HepG2 (cell line): ENCODE results near the gene JCAD. TPM values are rescaled to one million over a fixed set of nuclear protein-coding genes. Genes with fewer than 3 reads are reported as not detected.

ENCODE experiments used
- ATF7 ChIP-seq, 2 experiments: fragments of 450-650 bp in 1 of 2; sonication (generic) in 1 of 2; formaldehyde crosslinking in 1 of 2; IDR thresholded peaks; 2 replicates each; pipeline versions ENCODE4 v1.4.0 to v1.6.1; 2016 to 2020; ENCODE audit warnings: antibody characterized with exemption in 1 of 2, mild to moderate bottlenecking in 1 of 2, missing genetic modification reagents in 1 of 2
- ERF ChIP-seq: IDR thresholded peaks from 2 replicates; pipeline ENCODE4 v1.6.1; 2018; ENCODE audit warnings: missing biosample characterization, missing genetic modification reagents
- FOSL2 ChIP-seq: sonication (generic); formaldehyde crosslinking; IDR thresholded peaks from 2 replicates; pipeline ENCODE4 v1.4.0; 2020; ENCODE audit warnings: missing genetic modification reagents
- MYPOP ChIP-seq: sonication (generic); formaldehyde crosslinking; IDR thresholded peaks from 2 replicates; pipeline ENCODE4 v1.8.1; 2023; ENCODE audit warnings: mild to moderate bottlenecking, moderate library complexity, missing genetic modification reagents
- THYN1 ChIP-seq: sonication (generic); formaldehyde crosslinking; IDR thresholded peaks from 2 replicates; pipeline ENCODE4 v1.8.1; 2023; ENCODE audit warnings: low read depth, mild to moderate bottlenecking, moderate library complexity, missing genetic modification reagents, borderline replicate concordance
- ZBTB25 ChIP-seq: IDR thresholded peaks from 2 replicates; pipeline ENCODE4 v1.6.1; 2018; ENCODE audit warnings: missing genetic modification reagents
- ZNF674 ChIP-seq: sonication (generic); formaldehyde crosslinking; IDR thresholded peaks from 2 replicates; pipeline ENCODE4 v1.5.0; 2020; ENCODE audit warnings: low read depth, mild to moderate bottlenecking, missing genetic modification reagents
- ZNF773 ChIP-seq: sonication (generic); formaldehyde crosslinking; IDR thresholded peaks from 2 replicates; pipeline ENCODE4 v1.4.0; 2020; ENCODE audit warnings: missing genetic modification reagents, borderline replicate concordance
- ZXDC ChIP-seq: sonication (generic); formaldehyde crosslinking; IDR thresholded peaks from 2 replicates; pipeline ENCODE4 v1.5.0; 2020; ENCODE audit warnings: mild to moderate bottlenecking, missing genetic modification reagents
- polyA plus RNA-seq, 8 experiments: library from polyadenylated mRNA; depleted of rRNA in 3 of 8; stranded (reverse) in 7 of 8; unstranded in 1 of 8; fragments of >200 nt; fragmentation: Illumina TruSeq in 4 of 8; extraction: Trizol in 4 of 8; gene quantifications; 2 replicates each; pipeline versions ENCODE4 v1.2.1 to v1.2.3, GENCODE V29; 2011 to 2016; ENCODE audit warnings: low read depth in 4 of 8, missing spikeins in 1 of 8, mixed read lengths in 1 of 8; ENCODE audit not compliant: insufficient read depth in 1 of 8
- total RNA-seq, 5 experiments: library from RNA; depleted of rRNA; stranded (reverse); fragments of >200 nt; fragmentation: Illumina TruSeq; extraction: Trizol; gene quantifications; 2 replicates each; pipeline ENCODE4 v1.2.3, GENCODE V29; 2016; ENCODE audit warnings: low read depth in 1 of 5

Gene JCAD
- total and polyA plus RNA-seq, 2 of the 13 experiments (the other 11 are each of a cell fraction or from before 2014, with no cell fraction given): 0.04 to 0.08 TPM

GRCh38 chr10:30093303-30093950 is 34.0 kb upstream of the JCAD start (continued):
- TF ChIP-seq ZNF674 (no peak), ATF7 (IDR thresholded peaks at IDR 0.05) (no peak), ATF7 (CRISPR knock-in tag; IDR thresholded peaks at IDR 0.05) (no peak), FOSL2 (no peak), THYN1 (CRISPR knock-in tag) (no peak), ZXDC (no peak), MYPOP (CRISPR knock-in tag) (no peak), ZBTB25 (CRISPR knock-in tag) (no peak), ERF (CRISPR knock-in tag) (no peak), ZNF773 (CRISPR knock-in tag) (no peak)
